ENCODE measurements around the gene FEM1C.

FEM1C gene

DNA sequence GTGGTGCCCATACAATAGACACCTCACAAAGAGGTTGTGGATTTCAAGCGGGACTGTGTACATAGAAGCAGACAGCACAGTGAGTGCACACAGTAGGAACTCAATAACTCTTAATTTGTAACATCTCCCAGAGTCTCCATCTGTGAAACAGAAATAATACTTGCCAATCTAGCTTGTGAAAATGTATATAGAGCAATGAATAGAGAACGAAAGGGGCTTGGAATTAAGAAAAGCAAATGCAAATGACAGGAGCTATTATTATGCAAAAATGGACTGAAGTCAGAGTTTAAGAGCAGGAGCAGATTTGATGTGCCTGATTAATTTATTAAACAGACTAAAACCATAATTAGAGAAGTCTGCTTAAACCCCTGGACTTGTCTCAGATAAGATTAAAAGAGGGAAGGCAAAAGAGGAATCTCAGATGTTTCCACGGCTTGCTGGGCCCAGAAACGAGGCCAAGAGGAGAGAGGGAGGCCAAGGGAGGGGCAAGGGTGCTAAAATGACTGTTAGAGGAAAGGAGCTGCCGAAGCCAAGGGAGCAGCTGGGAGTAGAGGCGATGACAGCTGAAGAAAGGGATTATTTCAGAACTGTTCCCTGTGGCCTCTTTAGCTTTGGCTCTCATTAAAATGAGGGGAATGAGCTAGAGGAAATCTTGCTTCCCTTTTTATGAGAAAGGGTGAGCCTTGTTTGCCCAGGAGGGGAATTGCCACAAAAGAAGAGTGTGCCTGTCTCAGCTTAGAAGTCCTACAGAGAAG lies 72.1 kb downstream of the FEM1C start:
- DNase-seq, result no peak

DNA sequence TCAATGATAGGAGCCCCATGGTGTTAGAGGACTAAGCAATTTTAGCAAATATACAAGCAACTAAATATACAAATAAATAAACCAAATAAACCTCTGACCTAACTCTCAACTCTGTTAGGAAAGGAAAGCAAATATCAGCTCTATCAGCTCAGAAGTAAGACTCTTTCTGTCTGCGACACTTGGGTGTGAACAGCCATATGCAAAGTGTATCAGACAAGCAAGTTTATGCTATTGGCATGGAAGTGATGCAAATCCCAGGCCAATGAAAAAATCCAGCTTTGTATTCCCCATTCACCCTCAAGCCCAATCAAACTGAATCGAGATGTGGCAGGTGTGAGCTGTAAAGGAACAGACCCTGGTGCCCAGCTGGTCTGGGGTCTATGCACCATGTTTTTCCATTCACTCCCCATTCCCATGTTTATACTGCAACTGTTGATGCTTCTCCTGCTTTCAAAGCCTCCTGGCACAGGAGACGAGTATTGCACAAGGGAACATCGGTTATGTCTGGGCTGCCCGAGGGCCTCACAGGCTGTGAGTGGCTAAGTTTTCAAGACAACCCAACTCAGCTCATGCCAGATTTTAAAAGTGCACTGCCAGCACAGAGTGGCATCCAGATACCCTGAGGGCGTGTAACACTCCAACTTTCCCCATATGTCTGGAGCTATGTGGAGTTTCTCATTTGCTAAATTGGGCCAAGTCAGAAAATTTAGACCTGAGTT lies 73.1 kb downstream of the FEM1C start:
- no peak for DNase-seq

DNA sequence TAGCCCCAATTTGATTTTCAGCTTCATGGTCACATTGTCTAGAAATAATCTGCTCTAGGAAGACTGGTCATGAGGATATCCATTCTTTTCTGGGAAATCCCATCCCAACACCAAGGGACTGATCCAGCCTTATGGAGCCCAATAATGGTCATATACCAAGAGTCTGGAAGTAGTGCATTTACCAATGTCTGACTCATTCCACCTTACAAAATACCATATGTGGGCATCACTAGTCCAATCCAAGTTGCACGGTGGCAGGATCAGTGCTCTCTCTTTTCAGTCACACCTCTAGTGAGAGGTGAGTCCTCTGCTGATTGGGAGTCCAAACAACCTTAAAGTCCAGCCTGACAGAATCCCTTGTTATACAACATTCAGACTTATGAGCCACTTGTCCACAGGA lies 73.7 kb downstream of the FEM1C start:
- no peak for DNase-seq
